GM12878 (cell line): ENCODE measurements around the gene CIPC.

Experiments
- BACH1 ChIP-seq: fragments of 450-650 bp; IDR thresholded peaks from 2 replicates; pipeline ENCODE4 v1.6.1; 2017; ENCODE audit warnings: mild to moderate bottlenecking, borderline replicate concordance
- ETV6 ChIP-seq, 2 experiments: fragments of 450-650 bp in 1 of 2; IDR thresholded peaks in 1 of 2; conservative IDR thresholded peaks in 1 of 2; 2 replicates each; pipeline ENCODE4 v1.6.1; 2014; ENCODE audit warnings: antibody characterized with exemption in 1 of 2, borderline replicate concordance in 1 of 2, low read depth in 1 of 2, mild to moderate bottlenecking in 1 of 2, moderate library complexity in 1 of 2
- MXI1 ChIP-seq: fragments of 150-350 bp; IDR thresholded peaks from 2 replicates; pipeline ENCODE4 v1.6.1; 2011; ENCODE audit warnings: low read depth, mild to moderate bottlenecking, inconsistent platforms, low read length, improper control_type of control experiment
- MYC ChIP-seq: IDR thresholded peaks from 2 replicates; pipeline ENCODE4 v1.6.1; 2011; ENCODE audit warnings: mild to moderate bottlenecking, low read length, moderate library complexity, inconsistent platforms; ENCODE audit not compliant: insufficient read depth, insufficient replicate concordance, insufficient read length, severe bottlenecking
- SMC3 ChIP-seq: IDR thresholded peaks from 2 replicates; pipeline ENCODE4 v1.6.1; 2011; ENCODE audit warnings: low read length, improper control_type of control experiment, borderline replicate concordance
- TF ChIP-seq, protein P1 (sequence below), 3 experiments: IDR thresholded peaks in 2 of 3; conservative IDR thresholded peaks in 1 of 3; 2 replicates each; pipeline ENCODE4 v1.5.1; 2011; ENCODE audit warnings: low read depth in 3 of 3, low read length in 3 of 3, mild to moderate bottlenecking in 3 of 3, control low read depth in 2 of 3, moderate library complexity in 2 of 3, inconsistent platforms in 1 of 3, mixed read lengths in 1 of 3; ENCODE audit not compliant: control insufficient read depth in 2 of 3, insufficient read depth in 1 of 3; ENCODE audit errors: extremely low read depth in 1 of 3
- TF ChIP-seq, protein P2 (sequence below): IDR thresholded peaks from 2 replicates; pipeline ENCODE4 v1.6.1; 2011; ENCODE audit warnings: borderline replicate concordance, low read depth, mild to moderate bottlenecking, moderate library complexity, low read length; ENCODE audit not compliant: insufficient read depth, poor library complexity, severe bottlenecking

DNA sequence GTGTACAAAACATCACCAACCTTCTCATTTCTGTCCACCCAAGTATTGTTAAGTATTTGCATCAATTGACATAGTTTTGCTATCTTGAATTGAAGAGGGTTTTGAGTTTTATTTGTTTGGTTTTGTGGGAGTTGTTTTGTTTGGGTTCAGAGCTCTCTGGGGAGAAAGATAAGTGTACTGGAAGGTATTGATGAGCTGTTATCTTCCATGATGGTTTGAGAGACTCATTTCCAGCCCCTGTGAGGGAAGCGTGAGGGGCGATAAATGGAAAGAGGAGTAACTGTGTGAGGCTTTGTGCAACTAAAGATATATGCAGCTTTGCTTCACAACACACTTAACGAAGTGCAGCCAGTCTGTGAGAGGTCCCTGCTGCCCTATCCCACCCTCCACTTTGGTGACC lies 15.7 kb upstream of the CIPC start:
- no peak for TF ChIP-seq BACH1
- TF ChIP-seq ETV6 (conservative IDR thresholded peaks at IDR 0.05 in 1 of 2, IDR thresholded peaks at IDR 0.05 in 1 of 2; ENCODE audit: borderline replicate concordance in 1 of 2, low read depth in 1 of 2): no peak
- TF ChIP-seq, protein P1, sequence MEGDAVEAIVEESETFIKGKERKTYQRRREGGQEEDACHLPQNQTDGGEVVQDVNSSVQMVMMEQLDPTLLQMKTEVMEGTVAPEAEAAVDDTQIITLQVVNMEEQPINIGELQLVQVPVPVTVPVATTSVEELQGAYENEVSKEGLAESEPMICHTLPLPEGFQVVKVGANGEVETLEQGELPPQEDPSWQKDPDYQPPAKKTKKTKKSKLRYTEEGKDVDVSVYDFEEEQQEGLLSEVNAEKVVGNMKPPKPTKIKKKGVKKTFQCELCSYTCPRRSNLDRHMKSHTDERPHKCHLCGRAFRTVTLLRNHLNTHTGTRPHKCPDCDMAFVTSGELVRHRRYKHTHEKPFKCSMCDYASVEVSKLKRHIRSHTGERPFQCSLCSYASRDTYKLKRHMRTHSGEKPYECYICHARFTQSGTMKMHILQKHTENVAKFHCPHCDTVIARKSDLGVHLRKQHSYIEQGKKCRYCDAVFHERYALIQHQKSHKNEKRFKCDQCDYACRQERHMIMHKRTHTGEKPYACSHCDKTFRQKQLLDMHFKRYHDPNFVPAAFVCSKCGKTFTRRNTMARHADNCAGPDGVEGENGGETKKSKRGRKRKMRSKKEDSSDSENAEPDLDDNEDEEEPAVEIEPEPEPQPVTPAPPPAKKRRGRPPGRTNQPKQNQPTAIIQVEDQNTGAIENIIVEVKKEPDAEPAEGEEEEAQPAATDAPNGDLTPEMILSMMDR (IDR thresholded peaks at IDR 0.05 in 2 of 3, conservative IDR thresholded peaks at IDR 0.05 in 1 of 3; ENCODE audit: control insufficient read depth in 2 of 3, extremely low read depth in 1 of 3, insufficient read depth in 1 of 3, low read depth in 3 of 3, low read length in 3 of 3): no peak
- no peak for TF ChIP-seq SMC3
- TF ChIP-seq MXI1: no peak
- TF ChIP-seq, protein P2, sequence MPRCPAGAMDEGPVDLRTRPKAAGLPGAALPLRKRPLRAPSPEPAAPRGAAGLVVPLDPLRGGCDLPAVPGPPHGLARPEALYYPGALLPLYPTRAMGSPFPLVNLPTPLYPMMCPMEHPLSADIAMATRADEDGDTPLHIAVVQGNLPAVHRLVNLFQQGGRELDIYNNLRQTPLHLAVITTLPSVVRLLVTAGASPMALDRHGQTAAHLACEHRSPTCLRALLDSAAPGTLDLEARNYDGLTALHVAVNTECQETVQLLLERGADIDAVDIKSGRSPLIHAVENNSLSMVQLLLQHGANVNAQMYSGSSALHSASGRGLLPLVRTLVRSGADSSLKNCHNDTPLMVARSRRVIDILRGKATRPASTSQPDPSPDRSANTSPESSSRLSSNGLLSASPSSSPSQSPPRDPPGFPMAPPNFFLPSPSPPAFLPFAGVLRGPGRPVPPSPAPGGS: no peak
- TF ChIP-seq MYC: no peak
